GM19468 (cell line): Measurements from ENCODE around the gene YARS1.

ENCODE experiments used
- ATAC-seq: cut with Tn5 transposase; IDR thresholded peaks from one replicate; pipeline ENCODE4 v1.9.1; 2021; ENCODE audit warnings: mild to moderate bottlenecking, moderate library complexity, moderate number of reproducible peaks; ENCODE audit not compliant: unreplicated experiment; ENCODE audit errors: extremely low read depth

YARS1 gene

GRCh38 chr1:32748926-32749325 lies 68.2 kb downstream of the YARS1 start:
- ATAC-seq = no peak

- no peak for ATAC-seq
Observed at GRCh38 chr1:32748348-32748747, 68.8 kb downstream of the YARS1 start.

- ATAC-seq = no peak
Observed at GRCh38 chr1:32746130-32746529, 71.0 kb downstream of the YARS1 start.

- ATAC-seq = no peak
Observed at GRCh38 chr1:32744071-32744425, 73.1 kb downstream of the YARS1 start.

GRCh38 chr1:32743380-32744070 lies 73.6 kb downstream of the YARS1 start:
- ATAC-seq = no peak

- no peak for ATAC-seq
Observed at GRCh38 chr1:32742956-32743355, 74.2 kb downstream of the YARS1 start.

- no peak for ATAC-seq
Observed at GRCh38 chr1:32742199-32742947, 74.8 kb downstream of the YARS1 start.

- no peak for ATAC-seq
Observed at GRCh38 chr1:32741413-32742198, 75.6 kb downstream of the YARS1 start.

- ATAC-seq = no peak
Observed at GRCh38 chr1:32741059-32741412, 76.1 kb downstream of the YARS1 start.

- ATAC-seq = no peak
Observed at GRCh38 chr1:32736812-32737791, 80.1 kb downstream of the YARS1 start.

GRCh38 chr1:32733582-32734321 lies 83.4 kb downstream of the YARS1 start:
- ATAC-seq = no peak

- ATAC-seq = no peak
Observed at GRCh38 chr1:32729254-32730046, 87.7 kb downstream of the YARS1 start.

- no peak for ATAC-seq
Observed at GRCh38 chr1:32728413-32729077, 88.6 kb downstream of the YARS1 start.

GRCh38 chr1:32727876-32728275 lies 89.3 kb downstream of the YARS1 start:
- ATAC-seq = no peak

- ATAC-seq = no peak
Observed at GRCh38 chr1:32725615-32725982, 91.6 kb downstream of the YARS1 start.
